BLaER1 treated with 17β-estradiol and CSF1 and Interleukin-3, amounts not matched to agents 10 nM and 100 nM (cell line): ENCODE results near the gene AGRN.
A peak's percentile ranks its signal among the peaks of the same experiment; 100 is the strongest.

Experiments
- H3K27ac ChIP-seq, 11 experiments: shearing (Covaris generic); formaldehyde crosslinking; 2 replicates each; pipeline ENCODE4 v1.8.1; 2022
- H3K27me3 ChIP-seq, 11 experiments: shearing (Covaris generic); formaldehyde crosslinking; 2 replicates each; pipeline ENCODE4 v1.8.1; 2022
- H3K36me3 ChIP-seq, 11 experiments: shearing (Covaris generic); formaldehyde crosslinking; 2 replicates each; pipeline ENCODE4 v1.8.1; 2022
- H3K4me1 ChIP-seq, 10 experiments: shearing (Covaris generic); formaldehyde crosslinking; 2 replicates each; pipeline ENCODE4 v1.8.1; 2022
- H3K4me2 ChIP-seq, 11 experiments: shearing (Covaris generic); formaldehyde crosslinking; 2 replicates each; pipeline ENCODE4 v1.8.1; 2022
- H3K4me3 ChIP-seq, 10 experiments: shearing (Covaris generic); formaldehyde crosslinking; 2 replicates each; pipeline ENCODE4 v1.8.1; 2022
- H3K9ac ChIP-seq, 11 experiments: shearing (Covaris generic); formaldehyde crosslinking; 2 replicates each; pipeline ENCODE4 v1.8.1; 2022
- H3K9me3 ChIP-seq, 11 experiments: shearing (Covaris generic); formaldehyde crosslinking; replicated peaks in 1 of 11; 2 replicates each; pipeline ENCODE4 v1.8.1; 2022
- H4K20me1 ChIP-seq, 11 experiments: shearing (Covaris generic); formaldehyde crosslinking; 2 replicates each; pipeline ENCODE4 v1.8.1; 2022
- Cebpa-rat ChIP-seq, 11 experiments: shearing (Covaris generic); IDR thresholded peaks; 2 replicates each; pipeline ENCODE4 v1.8.1; 2022

AGRN gene

GRCh38 chr1:1020000-1020404, at the start of gene AGRN:
Gene AGRN, plus strand, starts transcription at chr1:1020120. Its CDS starts 53 bp downstream, at chr1:1020173.
- Histone ChIP-seq H3K9ac (peak within 1 kb of the TSS; percentile 69 to 80 (median 78); a peak in 21 of 22 replicates), H3K4me1 (peaks cover 39 to 63% (median 52%) of the 10 kb centered on the region in 10 experiments), H3K4me2 (peak within 1 kb of the TSS; percentile 88 to 99 (median 98)), H4K20me1 (peaks cover 0 to 42% (median 18%) of the 10 kb centered on the region in 11 experiments; a peak in 15 of 22 replicates), H3K4me3 (peak within 1 kb of the TSS; percentile 64 to 75 (median 69)), H3K9me3 (no peaks in the 10 kb centered on the region), H3K27me3 (peaks cover 3 to 25% (median 14%) of the 10 kb centered on the region in 11 experiments; a peak in 18 of 22 replicates), H3K27ac (peak within 1 kb of the TSS in 10 of 11 experiments; percentile 63 to 88 (median 74); a peak in 20 of 22 replicates), H3K36me3 (no peaks in the 10 kb centered on the region)
- TF ChIP-seq Cebpa-rat (IDR thresholded peaks at IDR 0.05), result no peak

DNA sequence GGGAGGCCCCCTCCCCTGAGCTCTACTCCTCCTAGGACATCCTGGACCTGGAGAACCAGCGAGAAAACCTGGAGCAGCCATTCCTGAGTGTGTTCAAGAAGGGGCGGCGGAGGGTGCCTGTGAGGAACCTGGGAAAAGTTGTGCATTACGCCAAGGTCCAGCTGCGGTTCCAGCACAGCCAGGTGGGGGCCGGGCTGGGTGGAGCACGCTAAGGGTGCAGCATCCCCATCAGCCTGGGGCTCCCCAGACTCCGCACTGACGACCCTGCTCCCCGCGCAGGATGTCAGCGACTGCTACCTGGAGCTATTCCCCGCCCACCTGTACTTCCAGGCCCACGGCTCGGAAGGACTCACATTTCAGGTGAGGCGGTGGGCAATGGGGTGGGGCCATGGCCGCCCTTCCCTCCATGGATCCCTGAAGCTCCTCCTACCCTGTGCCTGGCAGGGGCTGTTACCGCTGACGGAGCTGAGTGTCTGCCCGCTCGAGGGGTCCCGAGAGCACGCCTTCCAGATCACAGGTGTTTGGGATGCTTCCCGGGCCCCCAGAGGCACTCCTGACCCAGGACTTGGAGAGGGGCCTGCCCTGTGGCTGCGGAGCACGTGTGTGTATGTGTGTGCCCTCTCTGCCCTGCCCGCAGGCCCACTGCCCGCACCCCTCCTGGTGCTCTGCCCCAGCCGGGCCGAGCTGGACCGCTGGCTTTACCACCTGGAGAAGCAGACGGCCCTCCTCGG, 49.5 kb upstream of the AGRN start:
- no peak for TF ChIP-seq Cebpa-rat (IDR thresholded peaks at IDR 0.05)
- Histone ChIP-seq H3K36me3 (peaks cover 0 to 3% (median 0%) of the 10 kb centered on the region in 11 experiments; a peak in 6 of 22 replicates), H3K27ac (no peak overlapping the region), H3K4me3 (no peak overlapping the region), H3K9ac (no peak overlapping the region), H3K27me3 (peaks cover 30 to 79% (median 61%) of the 10 kb centered on the region in 11 experiments), H4K20me1 (peaks cover 0 to 37% (median 10%) of the 10 kb centered on the region in 11 experiments; a peak in 15 of 22 replicates), H3K4me2 (no peak overlapping the region), H3K9me3 (no peaks in the 10 kb centered on the region), H3K4me1 (peaks cover 20 to 28% (median 22%) of the 10 kb centered on the region in 10 experiments)

GRCh38 chr1:970973-971730, 48.8 kb upstream of the AGRN start:
- peaks cover 35 to 81% (median 67%) of the 10 kb centered on the region in 11 experiments for H3K27me3 ChIP-seq
- H3K27ac ChIP-seq, result no peak overlapping the region
- H4K20me1 ChIP-seq, result peaks cover 0 to 39% (median 4%) of the 10 kb centered on the region in 11 experiments; a peak in 13 of 22 replicates
- no peaks in the 10 kb centered on the region for H3K36me3 ChIP-seq
- no peak overlapping the region for H3K9ac ChIP-seq
- no peaks in the 10 kb centered on the region for H3K9me3 ChIP-seq
- H3K4me2 ChIP-seq, result no peak overlapping the region
- no peak overlapping the region for H3K4me3 ChIP-seq
- TF ChIP-seq Cebpa-rat (IDR thresholded peaks at IDR 0.05), result no peak
- H3K4me1 ChIP-seq, result peaks cover 15 to 28% (median 23%) of the 10 kb centered on the region in 10 experiments

DNA sequence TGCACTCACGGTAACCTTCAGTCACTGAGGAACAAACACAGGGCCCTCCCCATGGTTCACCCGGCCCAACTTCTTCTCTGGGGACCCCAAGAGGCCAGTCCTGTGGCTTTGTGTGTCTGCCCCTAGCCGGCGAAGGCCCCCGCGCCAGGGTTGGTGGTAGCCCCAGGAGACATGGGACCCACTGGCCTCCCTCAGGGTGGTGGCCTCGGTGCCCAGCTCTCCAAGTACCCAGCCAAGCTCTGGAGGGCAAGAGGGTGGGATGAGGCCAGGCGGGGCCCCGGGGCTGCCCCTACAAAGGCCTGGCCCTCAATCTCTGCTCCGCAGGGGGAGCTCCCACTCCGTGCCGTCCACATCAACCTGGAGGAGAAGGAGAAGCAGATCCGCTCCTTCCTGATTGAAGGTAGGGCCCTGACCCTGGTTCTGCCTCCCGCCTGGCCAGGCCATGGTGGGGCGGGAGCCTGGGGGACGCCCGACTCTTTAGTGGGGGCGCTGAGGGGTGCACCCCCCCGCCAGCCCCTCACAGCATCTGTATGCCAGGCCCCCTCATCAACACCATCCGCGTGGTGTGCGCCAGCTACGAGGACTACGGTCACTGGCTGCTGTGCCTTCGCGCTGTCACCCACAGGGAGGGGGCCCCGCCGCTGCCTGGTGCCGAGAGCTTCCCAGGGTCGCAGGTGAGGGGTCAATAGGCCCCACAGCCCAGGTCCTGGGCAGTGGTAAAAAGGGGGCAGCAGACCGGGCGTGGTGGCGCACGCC, 48.0 kb upstream of the AGRN start:
- Histone ChIP-seq H3K4me3 (no peak overlapping the region), H3K27me3 (peaks cover 35 to 77% (median 64%) of the 10 kb centered on the region in 11 experiments)

DNA sequence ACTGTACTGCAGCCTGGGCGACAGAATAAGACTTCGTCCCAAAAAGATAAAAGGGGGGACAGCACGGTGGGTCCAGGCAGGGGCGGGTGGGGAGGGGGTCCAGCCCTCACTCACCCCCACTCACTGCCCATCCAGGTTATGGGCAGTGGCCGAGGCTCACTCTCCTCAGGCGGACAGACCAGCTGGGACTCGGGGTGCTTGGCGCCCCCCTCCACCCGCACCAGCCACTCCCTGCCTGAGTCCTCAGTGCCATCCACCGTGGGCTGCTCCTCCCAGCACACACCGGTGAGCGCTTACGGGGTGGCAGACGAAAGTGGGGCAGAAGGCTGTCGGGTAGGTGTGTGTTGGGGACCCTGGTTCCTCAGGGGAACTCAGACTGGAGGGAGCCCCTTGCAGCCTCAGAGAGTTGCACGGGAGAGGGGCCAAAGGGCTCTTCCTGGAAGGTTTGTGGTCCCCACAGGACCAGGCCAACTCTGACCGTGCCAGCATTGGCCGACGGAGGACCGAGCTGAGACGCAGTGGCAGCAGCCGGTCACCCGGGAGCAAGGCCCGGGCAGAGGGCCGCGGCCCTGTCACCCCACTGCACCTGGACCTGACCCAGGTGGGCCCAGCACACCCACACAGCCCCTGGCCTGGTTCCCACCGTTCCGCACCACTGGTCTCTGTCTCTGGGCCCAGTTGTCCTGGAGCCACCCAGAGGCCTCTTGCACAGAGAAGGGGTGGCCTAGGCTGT, 47.0 kb upstream of the AGRN start:
- H3K27ac ChIP-seq, result no peak overlapping the region
- TF ChIP-seq Cebpa-rat (IDR thresholded peaks at IDR 0.05), result no peak
- H3K4me3 ChIP-seq, result no peak overlapping the region
- no peak overlapping the region for H3K9ac ChIP-seq
- H3K27me3 ChIP-seq, result peaks cover 35 to 70% (median 64%) of the 10 kb centered on the region in 11 experiments
- peaks cover 0 to 33% (median 4%) of the 10 kb centered on the region in 11 experiments; a peak in 9 of 22 replicates for H4K20me1 ChIP-seq
- no peaks in the 10 kb centered on the region for H3K9me3 ChIP-seq
- no peaks in the 10 kb centered on the region for H3K36me3 ChIP-seq
- H3K4me1 ChIP-seq, result peaks cover 4 to 13% (median 12%) of the 10 kb centered on the region in 10 experiments; a peak in 18 of 20 replicates
- H3K4me2 ChIP-seq, result no peak overlapping the region

More for the DNA sequence above, 48.0 kb upstream of the AGRN start:
- TF ChIP-seq Cebpa-rat (IDR thresholded peaks at IDR 0.05), result no peak
- Histone ChIP-seq H4K20me1 (peaks cover 0 to 40% (median 4%) of the 10 kb centered on the region in 11 experiments; a peak in 9 of 22 replicates), H3K9me3 (no peaks in the 10 kb centered on the region), H3K4me2 (no peak overlapping the region), H3K9ac (no peak overlapping the region), H3K36me3 (no peaks in the 10 kb centered on the region), H3K27ac (no peak overlapping the region), H3K4me1 (peaks cover 13 to 23% (median 20%) of the 10 kb centered on the region in 10 experiments; a peak in 19 of 20 replicates)

- TF ChIP-seq Cebpa-rat (IDR thresholded peaks at IDR 0.05), result no peak
- Histone ChIP-seq H3K4me3 (no peak overlapping the region), H3K27me3 (peaks cover 35 to 70% (median 62%) of the 10 kb centered on the region in 11 experiments), H3K27ac (no peak overlapping the region), H3K9me3 (0 out of 22 replicates have a peak, but pooled peaks cover 0 to 4% (median 0%) of the 10 kb centered on the region in 11 experiments), H4K20me1 (peaks cover 0 to 29% (median 4%) of the 10 kb centered on the region in 11 experiments; a peak in 9 of 22 replicates), H3K9ac (no peak overlapping the region), H3K4me2 (no peak overlapping the region), H3K4me1 (peaks cover 4 to 13% (median 12%) of the 10 kb centered on the region in 10 experiments; a peak in 18 of 20 replicates), H3K36me3 (no peaks in the 10 kb centered on the region)
Observed at GRCh38 chr1:973459-974292, 46.2 kb upstream of the AGRN start.

DNA sequence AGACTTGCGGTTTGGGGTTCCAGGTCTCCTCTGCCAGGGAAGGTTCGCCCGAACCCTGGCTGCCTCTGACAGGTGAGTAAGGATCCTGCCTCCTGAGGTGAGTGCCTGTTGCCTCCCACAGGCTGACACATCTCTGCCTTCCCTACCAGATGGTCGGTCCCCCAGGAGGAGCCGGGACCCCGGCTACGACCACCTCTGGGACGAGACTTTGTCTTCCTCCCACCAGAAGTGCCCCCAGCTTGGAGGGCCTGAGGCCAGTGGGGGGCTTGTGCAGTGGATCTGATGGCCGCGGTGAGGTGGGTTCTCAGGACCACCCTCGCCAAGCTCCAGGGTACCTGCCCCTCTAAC, 45.7 kb upstream of the AGRN start:
- Histone ChIP-seq H3K9ac (no peak overlapping the region), H3K4me2 (no peak overlapping the region), H4K20me1 (peaks cover 0 to 29% (median 4%) of the 10 kb centered on the region in 11 experiments; a peak in 9 of 22 replicates), H3K4me3 (no peak overlapping the region), H3K9me3 (0 out of 22 replicates have a peak, but pooled peaks cover 0 to 4% (median 0%) of the 10 kb centered on the region in 11 experiments), H3K36me3 (no peaks in the 10 kb centered on the region), H3K27me3 (peaks cover 35 to 70% (median 62%) of the 10 kb centered on the region in 11 experiments), H3K27ac (no peak overlapping the region), H3K4me1 (peaks cover 4 to 13% (median 12%) of the 10 kb centered on the region in 10 experiments; a peak in 18 of 20 replicates)
- TF ChIP-seq Cebpa-rat (IDR thresholded peaks at IDR 0.05), result no peak
